ENCODE results near the gene SLC5A9.
"Not testable (repeated sequence)": the region's sequence is repeated elsewhere in the genome, so short reads cannot be mapped to it uniquely, and the experiment has no call there.

SLC5A9 gene

DNA sequence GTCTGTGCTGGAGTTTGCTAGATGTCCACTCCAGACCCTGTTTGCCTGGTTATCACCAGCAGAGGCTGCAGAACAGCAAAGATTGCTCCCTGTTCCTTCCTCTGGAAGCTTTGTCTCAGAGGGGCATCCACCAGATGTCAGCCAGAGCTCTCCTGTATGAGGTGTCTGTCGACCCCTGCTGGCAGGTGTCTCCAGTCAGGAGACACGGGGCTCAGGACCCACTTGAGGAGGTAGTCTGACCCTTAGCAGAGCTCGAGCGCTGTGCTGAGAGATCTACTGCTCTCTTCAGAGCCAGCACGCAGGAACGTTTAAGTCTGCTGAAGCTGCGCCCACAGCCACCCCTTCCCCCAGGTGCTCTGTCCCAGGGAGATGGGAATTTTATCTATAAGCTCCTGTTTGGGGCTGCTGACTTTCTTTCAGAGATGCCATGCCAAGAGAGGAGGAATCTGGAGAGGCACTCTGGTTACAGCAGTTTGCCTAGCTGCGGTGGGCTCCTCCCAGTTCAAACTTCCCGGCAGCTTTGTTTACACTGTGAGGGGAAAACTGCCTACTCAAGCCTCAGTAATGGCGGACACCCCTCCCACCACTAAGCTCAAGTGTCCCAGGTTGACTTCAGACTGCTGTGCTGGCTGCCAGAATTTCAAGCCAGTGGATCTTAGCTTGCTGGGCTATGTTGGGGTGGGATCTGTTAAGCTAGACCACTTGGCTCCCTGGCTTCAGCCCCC lies 62.3 kb downstream of the SLC5A9 start:
- H3K4me3 ChIP-seq (ENCODE audit: low read depth, low read length); H3K27me3 ChIP-seq (ENCODE audit: control insufficient read depth, insufficient read depth, low read length); H3K9ac ChIP-seq (ENCODE audit: low read depth, low read length); H3K4me1 ChIP-seq (ENCODE audit: control insufficient read depth, insufficient read depth, low read length); H3K36me3 ChIP-seq (ENCODE audit: control insufficient read depth, insufficient read depth, low read length); H3K9me3 ChIP-seq (ENCODE audit: control insufficient read depth, insufficient read depth, low read length): not testable (repeated sequence)

DNA sequence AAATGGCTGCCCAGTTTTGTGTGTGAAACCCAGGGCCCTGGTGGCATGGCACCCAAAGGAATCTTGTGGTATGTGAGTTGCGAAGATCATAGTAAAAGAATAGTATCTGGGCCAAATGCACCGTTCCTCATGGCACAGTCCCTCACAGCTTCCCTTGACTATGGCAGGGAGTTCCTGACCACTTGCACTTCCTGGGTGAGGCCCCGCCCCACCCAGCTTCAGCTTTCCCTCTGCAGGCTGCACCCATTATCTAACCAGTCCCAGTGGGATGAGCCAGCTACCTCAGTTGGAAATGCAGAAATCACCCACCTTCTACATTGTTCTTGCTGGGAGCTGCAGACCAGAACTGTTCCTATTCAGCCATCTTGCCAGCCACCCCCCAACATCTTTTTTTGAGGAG lies 63.0 kb downstream of the SLC5A9 start:
- Histone ChIP-seq H3K9me3 (ENCODE audit: control insufficient read depth, insufficient read depth, low read length) (peaks cover 2% of the 10 kb centered on the region), H3K9ac (ENCODE audit: low read depth, low read length) (no peak overlapping the region), H3K36me3 (ENCODE audit: control insufficient read depth, insufficient read depth, low read length) (no peaks in the 10 kb centered on the region)

DNA sequence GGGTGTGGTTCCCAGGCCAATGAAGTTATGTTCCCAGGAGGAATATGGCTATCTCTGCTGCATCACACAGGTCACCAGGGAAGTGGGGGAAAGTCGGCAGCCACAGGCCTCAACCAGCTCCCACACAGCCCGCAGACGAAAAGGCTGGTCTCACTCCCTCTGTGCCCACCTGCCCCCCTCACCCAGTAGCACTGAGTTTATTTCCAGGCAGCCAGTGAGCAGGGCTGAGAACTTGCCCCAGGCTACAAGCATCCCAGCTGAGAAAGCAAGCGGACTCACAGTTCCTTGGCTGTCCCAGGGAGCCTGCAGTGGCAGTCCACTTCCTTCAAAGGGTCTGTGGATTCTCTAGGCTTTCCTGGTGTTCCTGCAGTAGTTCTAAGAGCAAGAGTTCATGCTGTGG lies 68.9 kb downstream of the SLC5A9 start:
- no peaks in the 10 kb centered on the region for H3K27me3 ChIP-seq (ENCODE audit: control insufficient read depth, insufficient read depth, low read length)
- H3K36me3 ChIP-seq (ENCODE audit: control insufficient read depth, insufficient read depth, low read length): no peaks in the 10 kb centered on the region
- H3K4me3 ChIP-seq (ENCODE audit: low read depth, low read length): no peak overlapping the region
- peaks cover 2% of the 10 kb centered on the region for H3K9me3 ChIP-seq (ENCODE audit: control insufficient read depth, insufficient read depth, low read length)
- H3K9ac ChIP-seq (ENCODE audit: low read depth, low read length): no peak overlapping the region
- H3K4me1 ChIP-seq (ENCODE audit: control insufficient read depth, insufficient read depth, low read length): no peaks in the 10 kb centered on the region

More for the DNA sequence above, 63.0 kb downstream of the SLC5A9 start:
- H3K4me1 ChIP-seq (ENCODE audit: control insufficient read depth, insufficient read depth, low read length): no peaks in the 10 kb centered on the region
- H3K4me3 ChIP-seq (ENCODE audit: low read depth, low read length): no peak overlapping the region
- H3K27me3 ChIP-seq (ENCODE audit: control insufficient read depth, insufficient read depth, low read length): no peaks in the 10 kb centered on the region

DNA sequence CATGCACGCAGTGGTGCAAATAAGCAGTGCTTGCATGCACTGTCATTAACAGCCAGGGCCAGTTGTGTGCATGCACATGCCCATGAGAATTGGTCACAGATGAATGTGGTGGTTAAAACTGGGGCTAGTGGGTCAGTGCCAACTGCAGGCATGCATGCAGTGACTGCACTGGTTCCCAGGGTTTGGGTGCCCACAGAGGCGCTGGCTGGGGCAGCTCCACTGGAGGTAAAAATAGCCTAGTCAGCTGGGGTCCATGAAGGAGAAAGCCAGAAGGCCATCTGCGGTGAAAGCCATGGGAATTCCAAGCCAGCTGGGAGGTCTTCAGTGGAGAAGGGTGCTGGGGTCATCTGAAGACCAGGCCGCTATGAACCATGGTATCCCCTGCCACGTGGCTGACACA lies 70.2 kb downstream of the SLC5A9 start:
- no peaks in the 10 kb centered on the region for H3K36me3 ChIP-seq (ENCODE audit: control insufficient read depth, insufficient read depth, low read length)
- no peak overlapping the region for H3K4me3 ChIP-seq (ENCODE audit: low read depth, low read length)
- H3K27me3 ChIP-seq (ENCODE audit: control insufficient read depth, insufficient read depth, low read length): no peaks in the 10 kb centered on the region
- H3K4me1 ChIP-seq (ENCODE audit: control insufficient read depth, insufficient read depth, low read length): no peaks in the 10 kb centered on the region
- H3K9ac ChIP-seq (ENCODE audit: low read depth, low read length): no peak overlapping the region
- H3K9me3 ChIP-seq (ENCODE audit: control insufficient read depth, insufficient read depth, low read length): peaks cover 2% of the 10 kb centered on the region

DNA sequence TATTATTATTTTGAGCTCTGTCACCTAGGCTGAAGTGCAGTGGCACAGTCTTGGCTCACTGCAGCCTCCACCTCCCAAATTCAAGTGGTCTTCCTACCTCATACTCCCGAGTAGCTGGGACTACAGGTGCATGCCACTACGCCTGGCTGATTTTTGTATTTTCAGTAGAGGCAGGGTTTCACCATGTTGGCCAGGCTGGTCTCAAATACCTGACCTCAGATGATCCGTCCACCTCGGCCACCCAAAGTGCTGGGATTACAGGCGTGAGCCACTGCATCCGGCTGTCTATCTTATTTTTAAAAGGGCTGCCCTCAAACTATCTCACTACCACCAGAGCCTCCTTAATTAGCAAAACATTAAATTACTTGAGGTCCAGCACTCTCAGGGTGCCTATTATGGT lies 71.6 kb downstream of the SLC5A9 start:
- not testable (repeated sequence) for H3K27me3 ChIP-seq (ENCODE audit: control insufficient read depth, insufficient read depth, low read length)

DNA sequence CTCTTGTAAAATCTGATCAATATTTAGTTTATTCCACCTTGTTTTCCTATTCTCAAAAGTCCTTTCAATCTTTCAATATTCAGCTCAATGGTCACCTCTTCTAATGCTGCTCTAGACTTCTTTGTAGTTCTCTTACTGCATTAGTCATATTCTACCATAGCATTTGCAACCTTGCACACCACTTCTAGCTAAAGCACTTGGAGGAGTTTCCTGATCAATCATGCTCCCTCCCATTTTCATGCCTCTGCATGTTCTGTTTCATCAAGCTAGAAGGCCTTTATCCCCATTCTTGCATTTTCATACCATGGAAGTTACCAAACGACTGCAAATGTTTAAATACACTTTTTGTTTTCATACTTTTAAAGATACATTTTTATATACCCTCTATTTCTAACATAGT lies 72.1 kb downstream of the SLC5A9 start:
- no peak overlapping the region for H3K9ac ChIP-seq (ENCODE audit: low read depth, low read length)
- no peak overlapping the region for H3K4me3 ChIP-seq (ENCODE audit: low read depth, low read length)
- H3K36me3 ChIP-seq (ENCODE audit: control insufficient read depth, insufficient read depth, low read length): no peaks in the 10 kb centered on the region
- H3K4me1 ChIP-seq (ENCODE audit: control insufficient read depth, insufficient read depth, low read length): no peaks in the 10 kb centered on the region
- H3K27me3 ChIP-seq (ENCODE audit: control insufficient read depth, insufficient read depth, low read length): no peaks in the 10 kb centered on the region
- H3K9me3 ChIP-seq (ENCODE audit: control insufficient read depth, insufficient read depth, low read length): no peaks in the 10 kb centered on the region

More for the DNA sequence above, 71.6 kb downstream of the SLC5A9 start:
- not testable (repeated sequence) for H3K4me1 ChIP-seq (ENCODE audit: control insufficient read depth, insufficient read depth, low read length); H3K4me3 ChIP-seq (ENCODE audit: low read depth, low read length); H3K9ac ChIP-seq (ENCODE audit: low read depth, low read length); H3K36me3 ChIP-seq (ENCODE audit: control insufficient read depth, insufficient read depth, low read length); H3K9me3 ChIP-seq (ENCODE audit: control insufficient read depth, insufficient read depth, low read length)

Measured in iPS-15b (cell line).